GM12878 (cell line): ENCODE data around the gene KLHDC9.

ENCODE experiments used
- MEF2A ChIP-seq: IDR thresholded peaks from 2 replicates; pipeline ENCODE4 v1.6.1; 2011; ENCODE audit warnings: low read depth, mild to moderate bottlenecking, low read length, moderate library complexity; ENCODE audit not compliant: insufficient read depth
- POLR2AphosphoS5 ChIP-seq: IDR thresholded peaks from 2 replicates; pipeline ENCODE4 v1.6.1; 2011; ENCODE audit warnings: mild to moderate bottlenecking, low read length, inconsistent platforms
- RBBP5 ChIP-seq: fragments of 200-600 bp; sonication (generic); conservative IDR thresholded peaks from 2 replicates; pipeline ENCODE4 v1.6.1; 2016
- TF ChIP-seq, protein P1 (sequence below), 3 experiments: IDR thresholded peaks in 2 of 3; conservative IDR thresholded peaks in 1 of 3; 2 replicates each; pipeline ENCODE4 v1.5.1; 2011; ENCODE audit warnings: low read depth in 3 of 3, low read length in 3 of 3, mild to moderate bottlenecking in 3 of 3, control low read depth in 2 of 3, moderate library complexity in 2 of 3, inconsistent platforms in 1 of 3, mixed read lengths in 1 of 3; ENCODE audit not compliant: control insufficient read depth in 2 of 3, insufficient read depth in 1 of 3; ENCODE audit errors: extremely low read depth in 1 of 3

DNA sequence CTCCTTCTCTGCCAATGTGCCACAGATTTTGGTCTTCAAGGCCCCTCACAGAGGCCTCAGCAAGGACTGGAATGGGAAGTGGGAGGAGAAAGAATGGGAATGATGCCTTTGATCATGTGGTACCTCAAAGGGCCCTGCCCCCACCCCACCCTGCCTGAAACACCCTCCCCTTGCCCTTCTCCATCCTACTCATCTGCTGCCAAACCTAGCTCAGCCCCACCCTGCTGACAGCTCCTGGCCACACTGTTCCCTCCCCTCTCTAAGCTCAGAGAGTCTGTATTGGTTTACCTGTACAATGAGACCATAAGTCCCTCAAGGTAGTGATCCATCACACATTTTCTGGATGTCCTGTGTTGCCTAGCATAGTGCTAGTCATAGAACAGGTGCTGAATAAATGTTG is 21.8 kb upstream of the KLHDC9 start:
- TF ChIP-seq MEF2A, result no peak
- TF ChIP-seq, protein P1, sequence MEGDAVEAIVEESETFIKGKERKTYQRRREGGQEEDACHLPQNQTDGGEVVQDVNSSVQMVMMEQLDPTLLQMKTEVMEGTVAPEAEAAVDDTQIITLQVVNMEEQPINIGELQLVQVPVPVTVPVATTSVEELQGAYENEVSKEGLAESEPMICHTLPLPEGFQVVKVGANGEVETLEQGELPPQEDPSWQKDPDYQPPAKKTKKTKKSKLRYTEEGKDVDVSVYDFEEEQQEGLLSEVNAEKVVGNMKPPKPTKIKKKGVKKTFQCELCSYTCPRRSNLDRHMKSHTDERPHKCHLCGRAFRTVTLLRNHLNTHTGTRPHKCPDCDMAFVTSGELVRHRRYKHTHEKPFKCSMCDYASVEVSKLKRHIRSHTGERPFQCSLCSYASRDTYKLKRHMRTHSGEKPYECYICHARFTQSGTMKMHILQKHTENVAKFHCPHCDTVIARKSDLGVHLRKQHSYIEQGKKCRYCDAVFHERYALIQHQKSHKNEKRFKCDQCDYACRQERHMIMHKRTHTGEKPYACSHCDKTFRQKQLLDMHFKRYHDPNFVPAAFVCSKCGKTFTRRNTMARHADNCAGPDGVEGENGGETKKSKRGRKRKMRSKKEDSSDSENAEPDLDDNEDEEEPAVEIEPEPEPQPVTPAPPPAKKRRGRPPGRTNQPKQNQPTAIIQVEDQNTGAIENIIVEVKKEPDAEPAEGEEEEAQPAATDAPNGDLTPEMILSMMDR (IDR thresholded peaks at IDR 0.05 in 2 of 3, conservative IDR thresholded peaks at IDR 0.05 in 1 of 3; ENCODE audit: control insufficient read depth in 2 of 3, extremely low read depth in 1 of 3, insufficient read depth in 1 of 3, low read depth in 3 of 3, low read length in 3 of 3), result no peak
- no peak for TF ChIP-seq RBBP5
- no peak for TF ChIP-seq POLR2AphosphoS5
